Mammary epithelial cell (primary cell): ENCODE measurements around the gene RFX3.

ENCODE experiments used
- CTCF ChIP-seq, 2 donors: IDR thresholded peaks in 1 of 2; conservative IDR thresholded peaks in 1 of 2; 2 replicates each; pipeline ENCODE4 v1.5.1; 2011 to 2012; ENCODE audit warnings: inconsistent platforms in 2 of 2, low read length in 2 of 2, mild to moderate bottlenecking in 2 of 2, control low read depth in 1 of 2, low read depth in 1 of 2; ENCODE audit not compliant: insufficient read depth in 1 of 2; ENCODE audit errors: extremely low read depth in 1 of 2
- EZH2 ChIP-seq: IDR thresholded peaks from 2 replicates; pipeline ENCODE4 v1.6.1; 2012; ENCODE audit warnings: low read length, inconsistent platforms, borderline replicate concordance

GRCh38 chr9:3526165-3526996 is 580 bp upstream of the RFX3 start:
- TF ChIP-seq EZH2: no peak
- peak in 1 of 2 donors; percentile 12 for TF ChIP-seq CTCF (conservative IDR thresholded peaks at IDR 0.05 in 1 of 2, IDR thresholded peaks at IDR 0.05 in 1 of 2; ENCODE audit: extremely low read depth in 1 of 2, insufficient read depth in 1 of 2, low read depth in 1 of 2, low read length in 2 of 2)
